ENCODE data around the gene WNT7A.

- no peak for TF ChIP-seq POLR2A (IDR thresholded peaks at IDR 0.05)
- no peak for TF ChIP-seq CTCF (IDR thresholded peaks at IDR 0.05)
- no peak for TF ChIP-seq POLR2AphosphoS5 (IDR thresholded peaks at IDR 0.05)
Observed at GRCh38 chr3:13861461-13861860, 18.4 kb downstream of the WNT7A start.

All from stomach (tissue), 4 donors.